ENCODE results near the gene CCL23. TPM values are rescaled to one million over a fixed set of nuclear protein-coding genes. Genes with fewer than 3 reads are reported as not detected.

The CCL23 gene
- total RNA-seq: not detected
- long read RNA-seq: 0 reads

GRCh38 chr17:36017799-36018198, at the start of gene CCL23:
TSS of gene CCL23 (minus strand) at chr17:36017972. CDS start at chr17:36017897, 75 bp downstream.
- no peak for DNase-seq
- peaks cover 18% of the 10 kb centered on the region for H3K27me3 ChIP-seq (ENCODE audit: low read depth)
- H3K27ac ChIP-seq (replicated peaks): no peak within 1 kb of the TSS
- intact Hi-C loops (cut with micrococcal nuclease): no loop called here
- H3K4me1 ChIP-seq: no peaks in the 10 kb centered on the region
- TF ChIP-seq CTCF (IDR thresholded peaks at IDR 0.05; ENCODE audit: borderline replicate concordance): no peak
- no peaks in the 10 kb centered on the region for H3K36me3 ChIP-seq
- H3K4me3 ChIP-seq: no peak within 1 kb of the TSS
- peaks cover 2% of the 10 kb centered on the region for H3K9me3 ChIP-seq (replicated peaks)

- no peak for TF ChIP-seq CTCF (IDR thresholded peaks at IDR 0.05; ENCODE audit: borderline replicate concordance)
- no peaks in the 10 kb centered on the region for H3K4me1 ChIP-seq
- DNase-seq: no peak
- intact Hi-C loops (cut with micrococcal nuclease): no loop called here
- no peaks in the 10 kb centered on the region for H3K36me3 ChIP-seq
- H3K27me3 ChIP-seq (ENCODE audit: low read depth): peaks cover 31% of the 10 kb centered on the region
- no peaks in the 10 kb centered on the region for H3K9me3 ChIP-seq (replicated peaks)
- no peak overlapping the region for H3K27ac ChIP-seq (replicated peaks)
- no peak overlapping the region for H3K4me3 ChIP-seq
These were observed 48.7 kb upstream of the CCL23 start for GRCh38 chr17:36066365-36066985.

GRCh38 chr17:36063786-36064541, 46.2 kb upstream of the CCL23 start, which contains the start of gene CCL18:
TSS of gene CCL18 (plus strand) at chr17:36064272. CDS start at chr17:36064343, 71 bp downstream.
- intact Hi-C loops (cut with micrococcal nuclease): no loop called here
- H3K9me3 ChIP-seq (replicated peaks): no peaks in the 10 kb centered on the region

GRCh38 chr17:36060816-36061215, 43.0 kb upstream of the CCL23 start:
- no peaks in the 10 kb centered on the region for H3K9me3 ChIP-seq (replicated peaks)
- no peak overlapping the region for H3K27ac ChIP-seq (replicated peaks)
- DNase-seq: no peak
- no peaks in the 10 kb centered on the region for H3K36me3 ChIP-seq
- intact Hi-C loops (cut with micrococcal nuclease): no loop called here
- H3K27me3 ChIP-seq (ENCODE audit: low read depth): no peaks in the 10 kb centered on the region
- TF ChIP-seq CTCF (IDR thresholded peaks at IDR 0.05; ENCODE audit: borderline replicate concordance): no peak
- H3K4me3 ChIP-seq: no peak overlapping the region
- no peaks in the 10 kb centered on the region for H3K4me1 ChIP-seq

More at GRCh38 chr17:36063786-36064541, 46.2 kb upstream of the CCL23 start, which contains the start of gene CCL18:
- no peaks in the 10 kb centered on the region for H3K36me3 ChIP-seq
- peaks cover 21% of the 10 kb centered on the region for H3K27me3 ChIP-seq (ENCODE audit: low read depth)
- H3K4me3 ChIP-seq: no peak within 1 kb of the TSS
- no peak for TF ChIP-seq CTCF (IDR thresholded peaks at IDR 0.05; ENCODE audit: borderline replicate concordance)
- DNase-seq: no peak
- no peak within 1 kb of the TSS for H3K27ac ChIP-seq (replicated peaks)
- no peaks in the 10 kb centered on the region for H3K4me1 ChIP-seq

- H3K36me3 ChIP-seq: no peaks in the 10 kb centered on the region
- TF ChIP-seq CTCF (IDR thresholded peaks at IDR 0.05; ENCODE audit: borderline replicate concordance): no peak
- no peak overlapping the region for H3K27ac ChIP-seq (replicated peaks)
- no peaks in the 10 kb centered on the region for H3K9me3 ChIP-seq (replicated peaks)
- intact Hi-C loops (cut with micrococcal nuclease): no loop called here
- H3K4me1 ChIP-seq: no peaks in the 10 kb centered on the region
- DNase-seq: no peak
- no peaks in the 10 kb centered on the region for H3K27me3 ChIP-seq (ENCODE audit: low read depth)
- no peak overlapping the region for H3K4me3 ChIP-seq
These were observed 41.6 kb upstream of the CCL23 start for GRCh38 chr17:36059406-36059805.

Data from left ventricle myocardium inferior (tissue), 1 donor.